ENCODE data around the gene SLC16A8.
"Not testable (repeated sequence)": the region's sequence is repeated elsewhere in the genome, so short reads cannot be mapped to it uniquely, and the experiment has no call there.

Gene SLC16A8, protein sequence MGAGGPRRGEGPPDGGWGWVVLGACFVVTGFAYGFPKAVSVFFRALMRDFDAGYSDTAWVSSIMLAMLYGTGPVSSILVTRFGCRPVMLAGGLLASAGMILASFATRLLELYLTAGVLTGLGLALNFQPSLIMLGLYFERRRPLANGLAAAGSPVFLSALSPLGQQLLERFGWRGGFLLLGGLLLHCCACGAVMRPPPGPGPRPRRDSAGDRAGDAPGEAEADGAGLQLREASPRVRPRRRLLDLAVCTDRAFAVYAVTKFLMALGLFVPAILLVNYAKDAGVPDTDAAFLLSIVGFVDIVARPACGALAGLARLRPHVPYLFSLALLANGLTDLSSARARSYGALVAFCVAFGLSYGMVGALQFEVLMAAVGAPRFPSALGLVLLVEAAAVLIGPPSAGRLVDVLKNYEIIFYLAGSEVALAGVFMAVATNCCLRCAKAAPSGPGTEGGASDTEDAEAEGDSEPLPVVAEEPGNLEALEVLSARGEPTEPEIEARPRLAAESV

DNA sequence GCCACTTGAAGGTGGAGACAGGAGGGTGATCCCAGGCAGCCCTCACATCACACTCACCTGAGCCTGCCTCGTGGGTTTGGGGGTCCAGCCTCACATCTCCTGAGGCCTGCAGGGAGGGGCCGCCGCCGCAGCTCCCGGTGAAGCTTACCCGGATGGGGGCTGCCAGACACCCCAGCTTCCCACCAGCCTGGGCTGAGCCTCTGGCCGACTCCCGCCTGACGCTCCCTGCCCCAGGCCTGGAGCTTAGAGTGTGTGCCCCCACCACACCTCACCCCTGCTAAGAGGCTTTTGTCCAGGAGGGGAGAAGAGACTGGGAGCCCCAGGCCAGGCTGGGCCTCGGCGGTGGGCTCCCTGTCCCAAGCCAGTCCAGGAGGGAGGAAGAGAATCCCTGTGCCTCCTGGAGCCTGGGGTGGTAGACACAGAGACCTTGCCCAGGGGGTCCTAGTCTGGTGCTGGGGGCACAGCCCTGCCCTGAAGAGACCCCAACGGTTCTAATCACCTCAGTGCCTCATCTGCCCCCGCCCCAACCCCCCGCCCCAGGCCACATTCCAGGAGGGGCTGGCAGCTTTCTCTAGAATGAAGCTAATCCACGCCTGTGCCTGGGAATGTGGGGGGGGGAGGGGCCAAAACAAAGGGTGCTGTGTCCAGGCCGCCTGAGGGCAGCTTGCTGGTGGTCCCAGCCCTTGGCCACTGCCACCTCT is at the start of gene SLC16A8:
Gene SLC16A8 (minus strand): TSS at position 254 of the 701 bp plus-strand sequence. CDS start 1,311 bp downstream, outside the sequence.
- DNase-seq (ENCODE audit: extremely low spot score, insufficient read length, low read depth) (no peak), FAIRE-seq (no peak)

DNA sequence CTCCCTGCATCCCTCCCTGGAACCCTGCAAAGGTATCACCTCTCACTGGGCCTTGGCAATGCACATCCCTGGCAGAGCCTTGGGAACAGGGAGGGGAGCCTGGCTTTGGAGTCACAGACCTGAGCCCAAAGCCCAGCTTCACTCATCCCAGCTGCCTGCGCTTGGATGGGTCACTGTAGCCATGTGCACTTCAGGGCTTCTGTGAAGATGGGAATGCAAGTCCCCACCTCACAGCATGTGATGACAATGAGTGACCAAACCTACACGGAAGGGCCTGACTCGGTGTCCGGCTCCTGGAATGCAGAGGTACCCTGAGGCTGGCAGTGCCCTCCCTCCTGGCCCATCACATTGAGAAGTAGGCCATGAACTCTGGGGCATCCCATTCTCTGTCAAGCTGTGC is 49.3 kb upstream of the SLC16A8 start:
- DNase-seq (ENCODE audit: extremely low spot score, insufficient read length, low read depth) (no peak), FAIRE-seq (no peak)

DNA sequence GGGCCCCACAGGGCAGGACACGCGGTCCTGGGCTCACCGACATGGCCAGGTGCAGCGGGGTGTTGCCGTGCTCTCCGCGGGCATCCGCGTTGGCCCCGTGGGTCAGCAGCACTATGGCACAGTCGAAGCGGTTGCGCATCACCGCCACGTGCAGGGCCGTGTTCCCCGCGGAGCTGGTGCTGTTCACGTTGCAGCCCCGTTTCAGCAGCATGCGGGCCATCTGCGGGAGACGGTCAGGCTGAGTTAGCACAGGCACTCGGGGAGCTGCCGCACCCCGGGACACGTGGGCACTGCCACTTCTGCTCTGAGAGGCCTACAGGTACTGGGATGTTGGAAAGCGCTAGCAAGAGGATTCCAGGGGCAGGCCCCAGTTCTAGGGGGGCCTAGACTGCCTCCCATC is 48.8 kb upstream of the SLC16A8 start:
- DNase-seq (ENCODE audit: extremely low spot score, insufficient read length, low read depth) (no peak), FAIRE-seq (no peak)

DNA sequence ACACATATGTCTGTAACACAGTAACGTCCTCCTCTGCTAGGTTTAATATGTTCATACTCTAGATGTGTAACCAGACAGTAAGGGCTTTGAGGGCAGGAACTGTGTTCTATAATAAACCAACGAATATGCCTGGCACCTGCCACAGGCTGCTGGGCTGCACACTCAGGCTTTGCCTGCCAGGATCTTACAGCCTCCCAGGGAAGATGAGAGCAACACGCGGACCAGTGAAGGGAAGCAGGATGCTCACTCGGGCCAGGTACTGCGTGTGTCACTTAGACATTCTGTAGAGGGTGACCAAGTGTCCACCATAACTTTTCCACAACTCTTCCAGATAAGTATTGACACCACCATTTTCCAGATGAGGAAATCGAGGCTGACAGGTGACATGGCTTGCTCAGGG is 48.2 kb upstream of the SLC16A8 start:
- FAIRE-seq: no peak
- no peak for DNase-seq (ENCODE audit: extremely low spot score, insufficient read length, low read depth)

DNA sequence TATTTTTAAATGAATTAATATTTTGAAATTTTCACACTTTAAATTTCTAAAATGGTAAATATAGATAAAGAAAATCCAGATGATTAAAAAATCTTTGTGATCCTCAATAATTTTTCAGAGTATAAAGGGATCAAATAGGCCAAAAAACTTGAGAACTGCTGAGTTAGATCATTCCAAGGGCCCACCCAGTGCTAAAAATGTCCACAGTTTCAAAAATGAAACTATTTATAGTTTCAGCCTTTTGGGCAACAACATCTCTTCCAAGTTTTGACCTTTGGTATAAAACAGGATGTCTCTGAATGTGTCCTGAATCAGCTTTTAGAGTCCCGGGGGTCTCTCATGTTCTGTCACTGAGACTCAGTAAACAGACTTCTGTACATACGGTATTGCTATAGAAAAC is 47.4 kb upstream of the SLC16A8 start:
- FAIRE-seq: no peak
- DNase-seq (ENCODE audit: extremely low spot score, insufficient read length, low read depth): no peak

DNA sequence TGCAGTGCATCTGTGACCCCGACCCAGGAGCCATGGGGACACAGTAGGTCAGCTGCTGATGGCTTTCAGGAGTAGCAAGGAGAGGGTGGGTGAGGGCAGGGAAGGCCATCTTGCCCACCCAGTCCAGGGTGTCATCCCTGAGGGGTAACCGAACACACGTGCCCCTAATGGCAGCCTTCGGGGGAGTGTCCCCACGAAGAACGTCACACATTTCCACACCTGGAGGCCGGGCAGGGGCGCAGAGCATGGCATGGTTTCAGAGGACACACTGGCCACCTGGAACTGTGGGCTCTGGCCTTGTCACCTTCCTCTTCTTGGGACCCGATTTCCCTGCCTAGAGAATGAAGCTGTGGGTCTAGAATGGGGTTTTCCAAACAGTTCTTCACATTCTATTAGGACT is 45.9 kb upstream of the SLC16A8 start:
- no peak for DNase-seq (ENCODE audit: extremely low spot score, insufficient read length, low read depth)
- FAIRE-seq: no peak

DNA sequence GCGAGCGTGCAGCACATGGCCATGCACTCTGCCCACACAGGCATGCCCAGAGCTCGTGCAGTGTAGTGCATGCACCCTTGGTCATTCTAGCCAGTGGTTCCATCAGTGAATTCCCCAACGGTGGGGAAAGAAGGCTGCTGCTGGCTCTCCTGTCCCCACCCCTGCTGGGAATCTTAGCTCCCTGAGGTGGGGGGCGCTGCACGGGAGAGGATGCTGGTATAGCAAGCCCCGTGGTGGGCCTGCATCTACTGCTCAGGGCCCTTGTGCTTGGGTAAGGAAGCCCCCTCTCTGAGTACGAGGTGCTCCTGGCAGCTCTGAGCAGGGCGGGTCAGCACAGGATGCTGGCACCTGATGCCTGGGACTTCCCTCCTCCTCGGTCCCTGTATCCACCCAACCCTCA is 45.0 kb upstream of the SLC16A8 start:
- DNase-seq (ENCODE audit: extremely low spot score, insufficient read length, low read depth) (no peak), FAIRE-seq (no peak)

DNA sequence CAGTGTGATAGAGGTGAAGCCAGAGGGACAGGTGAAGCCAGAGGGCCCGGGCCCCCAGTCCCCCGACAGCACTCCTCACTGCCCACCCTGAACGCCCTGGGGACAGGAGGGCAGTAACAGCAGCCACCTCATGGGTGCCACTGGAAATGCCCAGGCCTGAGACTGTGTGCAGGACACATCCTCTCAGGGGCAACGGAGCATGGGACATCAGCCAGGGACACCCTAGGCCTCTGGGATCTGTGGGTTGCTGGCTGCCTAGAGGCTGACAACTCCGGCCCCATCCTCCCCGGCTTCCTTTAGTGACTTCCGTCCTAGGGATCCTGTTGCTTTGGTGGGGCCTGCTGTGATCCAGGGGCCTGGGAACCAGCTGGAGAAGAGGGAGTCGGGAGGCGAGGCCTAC is 43.9 kb upstream of the SLC16A8 start:
- FAIRE-seq (no peak), DNase-seq (ENCODE audit: extremely low spot score, insufficient read length, low read depth) (no peak)

DNA sequence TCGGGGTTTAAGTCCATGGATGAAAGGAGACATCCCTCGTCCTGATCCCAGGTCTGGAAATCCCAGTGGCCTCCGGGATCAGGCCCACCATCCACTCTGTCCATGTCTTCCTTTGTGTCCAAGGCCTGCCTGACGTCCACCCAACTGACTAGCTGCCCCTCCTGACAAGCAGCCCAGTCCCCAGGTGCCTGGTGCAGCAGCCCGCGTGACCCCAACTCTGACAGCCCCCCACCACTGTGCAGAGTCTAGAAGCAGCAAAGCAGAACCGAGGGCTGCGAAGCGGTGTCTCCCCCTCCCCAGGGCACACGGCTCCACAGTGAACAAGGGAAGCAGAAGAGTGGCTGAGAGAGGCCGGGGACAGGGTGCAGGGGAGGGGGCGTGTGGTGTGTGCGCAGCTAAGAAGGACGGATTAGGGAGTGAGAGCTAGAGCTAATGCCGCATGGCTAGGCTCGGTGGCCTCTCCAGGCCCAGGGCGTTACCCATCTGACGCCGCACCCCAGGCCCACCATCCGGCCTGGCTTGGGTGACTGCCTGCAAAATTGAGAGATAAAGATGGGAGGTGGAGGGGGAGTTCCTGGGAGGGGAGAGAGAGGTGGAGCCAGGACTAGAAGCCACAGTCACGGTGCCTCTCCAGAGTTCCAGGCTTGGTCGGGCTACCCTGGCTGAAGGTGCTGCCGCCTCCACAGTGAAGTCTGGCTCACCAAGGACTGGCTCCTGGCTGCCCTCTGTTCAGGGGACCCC is 43.1 kb upstream of the SLC16A8 start:
- DNase-seq (ENCODE audit: extremely low spot score, insufficient read length, low read depth) (no peak), FAIRE-seq (no peak)

DNA sequence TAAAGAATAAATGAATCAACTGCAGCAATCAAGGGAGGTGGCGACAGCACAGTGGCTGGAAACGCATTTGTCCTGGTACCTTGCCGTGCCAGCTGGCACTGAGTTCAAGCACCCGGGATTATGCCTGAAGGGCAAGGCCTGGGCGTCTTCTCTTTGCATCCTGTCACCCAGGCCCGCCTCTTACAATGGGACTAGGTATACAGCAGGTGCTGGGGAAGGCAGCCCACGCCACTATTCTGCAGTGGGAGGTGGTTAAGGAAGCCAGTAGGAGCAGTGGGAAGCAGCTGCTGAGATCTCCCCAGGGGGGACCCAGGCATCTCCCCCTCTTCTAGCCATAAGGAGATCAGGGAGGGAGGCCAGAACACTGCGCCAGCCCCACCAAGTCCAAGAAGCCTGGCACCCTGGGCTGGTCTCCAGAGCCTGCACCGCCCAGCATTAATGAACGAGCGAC is 41.8 kb upstream of the SLC16A8 start:
- FAIRE-seq: no peak
- no peak for DNase-seq (ENCODE audit: extremely low spot score, insufficient read length, low read depth)

DNA sequence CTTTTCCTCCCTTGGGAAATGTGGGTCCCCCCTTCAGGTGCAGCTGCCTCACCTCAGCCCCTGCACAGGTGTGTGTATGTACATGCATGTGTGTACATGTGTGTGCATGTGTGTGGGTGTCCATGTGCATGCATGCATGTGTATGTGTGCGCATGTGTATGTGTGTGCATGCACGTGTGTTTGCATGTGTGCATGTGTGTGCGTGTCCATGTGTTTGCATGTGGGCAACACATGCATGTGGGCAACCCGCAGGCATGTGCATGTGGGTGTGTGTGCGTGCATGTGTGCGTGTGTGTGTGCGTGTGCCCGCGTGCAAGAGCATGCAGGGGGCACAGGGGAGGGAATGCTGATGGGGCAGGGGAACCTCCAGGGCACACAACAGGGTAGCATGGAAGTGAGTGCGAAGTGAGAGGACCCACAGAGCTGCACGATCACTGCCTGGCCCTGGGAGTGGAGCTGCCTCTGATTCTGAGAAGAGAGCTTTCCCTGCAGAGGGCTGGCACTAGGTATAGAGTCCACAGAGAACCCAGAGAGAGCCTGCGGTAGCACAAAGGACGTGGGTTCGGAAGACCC is 41.1 kb upstream of the SLC16A8 start:
- DNase-seq (ENCODE audit: extremely low spot score, insufficient read length, low read depth): no peak

DNA sequence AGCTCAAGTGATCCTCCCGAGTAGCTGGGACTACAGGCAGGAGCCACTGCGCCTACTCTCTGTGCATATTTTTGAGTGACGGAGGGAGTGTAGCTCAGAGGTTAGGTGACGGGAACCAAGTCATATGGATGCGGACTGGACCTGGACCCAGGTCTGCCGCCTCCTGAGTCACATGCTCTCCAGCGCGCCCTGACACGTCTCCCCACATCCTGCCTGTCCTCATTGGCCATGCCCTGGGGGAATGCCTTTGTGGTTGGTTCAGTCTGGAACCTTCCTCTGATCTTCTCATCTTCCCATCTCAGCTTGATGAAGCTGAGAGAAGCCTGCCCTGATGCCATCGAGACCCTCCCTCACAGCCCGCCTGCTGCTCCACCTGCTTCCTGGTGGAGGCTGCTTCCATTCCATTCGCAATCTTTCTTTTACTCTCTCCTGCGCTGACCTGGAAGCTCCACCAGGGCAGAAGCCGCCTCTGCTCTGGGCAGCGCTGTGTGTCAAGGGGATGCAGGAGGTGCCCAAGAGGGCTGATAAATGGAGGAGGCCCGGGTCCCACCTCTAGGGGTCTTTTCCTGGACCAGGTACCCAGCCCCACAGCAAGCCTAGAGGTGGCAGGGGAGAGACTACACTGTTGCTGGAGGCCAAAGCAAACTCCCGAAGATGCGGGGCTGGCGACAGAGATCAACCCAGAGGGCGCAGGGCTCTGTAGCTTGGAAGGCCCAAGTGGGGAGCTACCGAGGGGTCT is 40.4 kb upstream of the SLC16A8 start:
- no peak for DNase-seq (ENCODE audit: extremely low spot score, insufficient read length, low read depth)
- no peak for FAIRE-seq

More for the DNA sequence above, 41.1 kb upstream of the SLC16A8 start:
- no peak for FAIRE-seq

DNA sequence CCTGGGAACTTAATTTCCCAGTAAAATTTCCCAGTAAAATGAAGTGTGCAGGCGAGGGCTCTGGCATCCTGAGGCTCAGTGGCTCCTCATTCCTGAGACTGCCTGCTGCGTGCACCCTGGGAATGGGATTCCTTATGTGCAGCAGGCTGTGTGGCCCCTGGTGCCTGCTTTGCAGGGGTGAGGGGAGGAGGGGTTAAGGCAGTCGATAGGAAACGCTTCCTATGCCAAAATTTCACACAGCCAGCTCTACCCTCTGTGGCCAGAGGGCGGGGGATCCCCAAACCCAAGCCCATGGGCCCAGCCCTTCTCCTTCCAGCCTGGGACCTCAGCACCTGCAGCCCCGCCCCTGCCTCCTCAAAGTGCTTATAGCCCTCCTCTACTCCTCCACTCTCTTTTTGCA is 38.6 kb upstream of the SLC16A8 start:
- FAIRE-seq: no peak
- DNase-seq (ENCODE audit: extremely low spot score, insufficient read length, low read depth): no peak

DNA sequence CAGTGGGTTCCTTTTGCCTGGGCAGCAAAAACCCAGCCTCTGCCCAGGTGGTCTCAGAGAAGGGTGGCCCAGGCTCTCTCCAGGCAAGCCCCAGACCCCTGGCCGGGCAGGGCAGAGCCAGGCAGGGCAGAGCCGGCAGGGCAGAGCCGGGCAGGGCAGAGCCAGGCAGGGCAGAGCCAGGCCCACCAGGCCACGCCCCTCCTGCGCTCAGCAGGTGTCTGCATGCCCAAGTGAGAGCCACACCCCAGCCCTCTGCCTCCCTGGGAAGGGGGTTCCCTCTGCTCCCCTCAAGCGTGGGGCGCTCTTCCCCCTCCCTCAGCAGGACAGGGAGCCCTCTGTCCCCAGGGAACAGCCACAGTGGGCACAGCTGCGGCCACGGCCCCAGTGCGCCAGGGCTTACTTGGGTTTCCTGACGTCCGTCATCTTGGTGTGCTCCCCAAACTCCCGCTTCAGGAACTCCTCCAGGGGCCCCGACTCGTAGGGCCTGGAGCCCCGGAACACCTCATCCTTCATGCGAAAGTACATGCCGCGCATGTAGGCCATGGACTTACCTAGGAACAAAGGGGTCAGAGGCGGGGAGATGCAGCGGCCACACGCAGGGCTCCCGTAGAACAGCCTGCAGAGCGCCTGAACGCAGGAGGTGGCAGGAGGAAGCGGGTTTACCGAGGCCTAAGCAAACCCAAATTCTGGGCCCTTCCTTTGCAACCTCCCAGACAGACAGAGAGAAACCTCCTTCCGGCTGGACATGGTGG is 36.6 kb upstream of the SLC16A8 start:
- no peak for FAIRE-seq
- DNase-seq (ENCODE audit: extremely low spot score, insufficient read length, low read depth): no peak

DNA sequence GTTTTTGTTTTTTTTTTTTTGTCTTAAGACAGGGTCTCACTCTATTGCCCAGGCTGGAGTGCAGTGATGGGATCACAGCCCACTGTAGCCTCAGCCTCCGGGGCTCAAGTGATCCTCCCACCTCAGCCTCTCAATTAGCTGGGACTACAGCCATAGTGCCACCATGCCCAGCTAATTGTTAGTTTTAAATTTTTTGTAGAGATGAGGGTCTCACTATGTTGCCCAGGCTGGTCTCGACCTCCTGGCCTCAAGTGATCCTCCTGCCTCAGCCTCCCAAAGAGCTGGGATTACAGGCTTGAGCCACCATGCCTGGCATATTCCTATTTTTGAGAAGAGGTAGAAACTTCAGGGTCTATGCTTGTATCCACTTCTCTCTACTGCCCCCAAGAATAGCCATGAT is 34.8 kb upstream of the SLC16A8 start:
- FAIRE-seq; DNase-seq (ENCODE audit: extremely low spot score, insufficient read length, low read depth): not testable (repeated sequence)

DNA sequence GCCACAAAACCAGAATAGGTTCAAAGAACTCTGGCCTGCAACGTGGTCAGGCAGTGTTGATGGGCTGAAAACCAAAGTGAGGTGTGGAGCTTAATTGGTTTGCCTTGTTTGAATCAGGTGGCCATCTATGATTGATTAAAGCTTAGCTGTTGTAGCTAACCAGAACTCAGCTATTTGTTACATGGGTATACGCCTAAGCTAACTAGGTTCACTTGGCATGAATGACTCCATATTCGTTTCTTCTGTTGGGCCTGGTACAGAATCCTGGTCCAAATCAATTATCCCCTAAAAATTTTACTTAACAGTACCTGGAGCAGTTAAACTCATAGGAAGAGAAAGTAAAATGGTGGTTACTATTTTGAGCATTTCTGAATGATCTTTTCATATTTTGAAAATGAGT is 34.2 kb upstream of the SLC16A8 start:
- DNase-seq (ENCODE audit: extremely low spot score, insufficient read length, low read depth) (no peak), FAIRE-seq (no peak)

DNA sequence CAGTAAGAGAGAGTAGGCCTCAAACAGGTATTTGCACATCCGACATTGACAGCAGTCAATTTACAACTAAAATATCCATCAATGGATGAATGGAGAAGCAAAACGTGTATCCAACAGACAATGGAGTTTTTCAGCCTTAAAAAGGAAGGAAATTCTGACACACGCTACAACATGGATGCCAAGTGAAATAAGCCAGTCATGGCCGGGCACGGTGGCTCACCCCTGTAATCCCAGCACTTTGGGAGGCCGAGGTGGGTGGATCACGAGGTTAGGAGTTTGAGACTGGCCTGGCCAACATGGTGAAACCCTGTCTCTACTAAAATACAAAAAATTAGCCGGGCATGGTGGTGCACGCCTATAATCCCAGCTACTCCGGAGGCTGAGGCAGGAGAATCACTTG is 33.6 kb upstream of the SLC16A8 start:
- DNase-seq (ENCODE audit: extremely low spot score, insufficient read length, low read depth); FAIRE-seq: not testable (repeated sequence)

DNA sequence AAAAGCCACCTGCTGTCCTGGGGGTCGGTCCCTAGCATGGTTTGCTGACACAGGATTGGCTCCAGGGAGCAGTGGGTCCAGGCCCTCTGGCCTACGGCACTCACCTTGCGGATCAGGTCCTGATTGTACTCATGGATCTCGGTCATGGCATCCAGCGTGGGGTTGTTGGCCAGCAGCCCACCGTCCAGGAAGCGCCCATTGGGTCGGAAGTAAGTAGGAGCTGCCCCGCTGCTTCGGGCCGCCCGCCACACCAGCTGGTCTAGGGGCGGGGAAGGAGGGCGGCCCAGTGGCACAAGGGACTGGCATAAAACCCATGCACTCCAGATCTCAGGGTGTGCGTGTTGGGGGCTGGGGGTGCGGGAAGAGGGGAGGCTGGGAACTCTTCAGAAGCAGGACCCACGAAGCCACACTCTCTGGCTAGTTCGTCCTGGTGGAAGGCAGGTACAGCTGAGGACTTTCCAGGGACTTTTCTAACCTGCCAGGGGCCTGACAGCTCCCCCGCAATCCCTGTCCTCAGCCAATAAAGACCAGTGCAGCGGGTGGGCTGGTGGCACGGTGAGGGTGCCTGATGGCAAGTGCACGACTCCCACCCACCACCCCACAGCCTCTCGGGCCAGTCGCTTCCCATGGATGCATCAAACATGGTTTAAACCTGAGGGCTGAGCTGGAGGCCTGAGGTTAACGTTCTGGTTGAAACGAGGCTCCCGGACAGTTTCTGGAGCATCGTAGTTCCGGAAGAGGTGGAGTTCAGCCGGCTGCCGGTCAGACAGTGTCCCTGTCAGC is 31.6 kb upstream of the SLC16A8 start:
- FAIRE-seq (no peak), DNase-seq (ENCODE audit: extremely low spot score, insufficient read length, low read depth) (no peak)

Measured in GM18507 (cell line).